Astrocyte (in vitro differentiated cells and primary cell): ENCODE measurements around the gene OR2V1. TPM values are rescaled to one million over a fixed set of nuclear protein-coding genes. Genes with fewer than 3 reads are reported as not detected.

Experiments
- DNase-seq: peaks from one replicate; pipeline ENCODE4 v3.0.0-alpha.2; 2010; ENCODE audit warnings: low read depth
- FAIRE-seq: peaks from 2 replicates; lab custom pipeline; 2011; peaks lifted over from hg19 to GRCh38; lab: Jason Lieb, UNC
- H2AFZ ChIP-seq: 2 replicates; pipeline ENCODE4 v1.6.0; 2012; ENCODE audit warnings: low read depth, low read length, inconsistent platforms
- H3K27ac ChIP-seq: 2 replicates; pipeline ENCODE4 v1.5.1; 2011; ENCODE audit warnings: low read depth, low read length, inconsistent platforms
- H3K27me3 ChIP-seq: 2 replicates; pipeline ENCODE4 v1.6.0; 2011; ENCODE audit warnings: low read length, inconsistent platforms; ENCODE audit not compliant: insufficient read depth
- H3K36me3 ChIP-seq: 2 replicates; pipeline ENCODE4 v1.5.1; 2011; ENCODE audit warnings: low read length, inconsistent platforms; ENCODE audit not compliant: insufficient read depth
- H3K4me1 ChIP-seq: 2 replicates; pipeline ENCODE4 v1.5.1; 2011; ENCODE audit warnings: low read length, inconsistent platforms; ENCODE audit not compliant: insufficient read depth
- H3K4me2 ChIP-seq: 2 replicates; pipeline ENCODE4 v1.6.0; 2012; ENCODE audit warnings: low read length, inconsistent platforms
- H3K4me3 ChIP-seq: 2 replicates; pipeline ENCODE4 v1.5.1; 2011; ENCODE audit warnings: low read depth, mild to moderate bottlenecking, low read length, inconsistent platforms; ENCODE audit not compliant: insufficient read depth
- H3K79me2 ChIP-seq: 2 replicates; pipeline ENCODE4 v1.6.0; 2012; ENCODE audit warnings: mild to moderate bottlenecking, low read length, inconsistent platforms; ENCODE audit not compliant: insufficient read depth
- H3K9ac ChIP-seq: 2 replicates; pipeline ENCODE4 v1.6.0; 2012; ENCODE audit warnings: mild to moderate bottlenecking, low read length, inconsistent platforms
- H3K9me3 ChIP-seq: 2 replicates; pipeline ENCODE4 v1.5.1; 2012; ENCODE audit warnings: low read depth, mild to moderate bottlenecking, low read length, inconsistent platforms; ENCODE audit not compliant: insufficient read depth
- H4K20me1 ChIP-seq: 2 replicates; pipeline ENCODE4 v1.6.0; 2012; ENCODE audit warnings: low read length, inconsistent platforms; ENCODE audit not compliant: insufficient read depth
- H3K27ac Mint-ChIP-seq: one replicate; pipeline ENCODE4 v1.8.0; 2021; ENCODE audit warnings: mild to moderate bottlenecking, mixed read lengths; ENCODE audit not compliant: unreplicated experiment
- H3K27me3 Mint-ChIP-seq: one replicate; pipeline ENCODE4 v1.8.0; 2021; ENCODE audit warnings: low read depth, mixed read lengths; ENCODE audit not compliant: unreplicated experiment
- H3K36me3 Mint-ChIP-seq: one replicate; pipeline ENCODE4 v1.8.0; 2021; ENCODE audit warnings: low read depth, mixed read lengths; ENCODE audit not compliant: unreplicated experiment
- H3K4me1 Mint-ChIP-seq: one replicate; pipeline ENCODE4 v1.8.0; 2021; ENCODE audit warnings: low read depth, mixed read lengths; ENCODE audit not compliant: unreplicated experiment
- H3K4me3 Mint-ChIP-seq: one replicate; pipeline ENCODE4 v1.8.0; 2021; ENCODE audit warnings: mild to moderate bottlenecking, moderate library complexity, mixed read lengths; ENCODE audit not compliant: unreplicated experiment
- H3K9me3 Mint-ChIP-seq: one replicate; pipeline ENCODE4 v1.8.0; 2021; ENCODE audit warnings: mild to moderate bottlenecking, mixed read lengths; ENCODE audit not compliant: unreplicated experiment
- EZH2 ChIP-seq: IDR thresholded peaks from 2 replicates; pipeline ENCODE4 v1.6.1; 2012; ENCODE audit warnings: mild to moderate bottlenecking, low read length, inconsistent platforms; ENCODE audit not compliant: insufficient read depth
- total RNA-seq: library from RNA; stranded (reverse); gene quantifications from 2 replicates; pipeline ENCODE4 v1.2.1, GENCODE V29; 2021
- TF ChIP-seq, protein P1 (sequence below): IDR thresholded peaks from 2 replicates; pipeline ENCODE4 v1.5.1; 2011; ENCODE audit warnings: low read depth, mild to moderate bottlenecking, inconsistent platforms, low read length, moderate library complexity; ENCODE audit not compliant: insufficient read depth

OR2V1 gene
- total RNA-seq, 1 donor from 2014 or later: not detected

DNA sequence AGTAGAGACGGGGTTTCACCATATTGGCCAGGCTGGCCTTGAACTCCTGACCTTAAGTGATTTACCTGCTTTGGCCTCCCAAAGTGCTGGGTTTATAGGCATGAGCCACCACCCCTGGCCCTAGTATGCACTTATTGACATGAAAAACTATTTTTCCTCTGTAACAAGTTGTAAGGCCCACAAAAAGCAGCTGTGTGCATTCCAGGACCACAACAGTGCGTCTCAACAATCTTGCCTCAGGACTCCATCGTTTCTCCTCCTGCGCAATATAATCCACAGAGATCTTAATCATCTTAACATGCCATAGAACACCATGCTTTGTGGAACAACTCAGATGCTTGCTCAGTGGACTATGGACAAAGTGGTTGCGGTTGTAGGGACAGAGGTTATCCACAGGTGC lies 10.2 kb downstream of the OR2V1 start:
- H4K20me1 ChIP-seq: no peaks in the 10 kb centered on the region
- TF ChIP-seq, protein P1, sequence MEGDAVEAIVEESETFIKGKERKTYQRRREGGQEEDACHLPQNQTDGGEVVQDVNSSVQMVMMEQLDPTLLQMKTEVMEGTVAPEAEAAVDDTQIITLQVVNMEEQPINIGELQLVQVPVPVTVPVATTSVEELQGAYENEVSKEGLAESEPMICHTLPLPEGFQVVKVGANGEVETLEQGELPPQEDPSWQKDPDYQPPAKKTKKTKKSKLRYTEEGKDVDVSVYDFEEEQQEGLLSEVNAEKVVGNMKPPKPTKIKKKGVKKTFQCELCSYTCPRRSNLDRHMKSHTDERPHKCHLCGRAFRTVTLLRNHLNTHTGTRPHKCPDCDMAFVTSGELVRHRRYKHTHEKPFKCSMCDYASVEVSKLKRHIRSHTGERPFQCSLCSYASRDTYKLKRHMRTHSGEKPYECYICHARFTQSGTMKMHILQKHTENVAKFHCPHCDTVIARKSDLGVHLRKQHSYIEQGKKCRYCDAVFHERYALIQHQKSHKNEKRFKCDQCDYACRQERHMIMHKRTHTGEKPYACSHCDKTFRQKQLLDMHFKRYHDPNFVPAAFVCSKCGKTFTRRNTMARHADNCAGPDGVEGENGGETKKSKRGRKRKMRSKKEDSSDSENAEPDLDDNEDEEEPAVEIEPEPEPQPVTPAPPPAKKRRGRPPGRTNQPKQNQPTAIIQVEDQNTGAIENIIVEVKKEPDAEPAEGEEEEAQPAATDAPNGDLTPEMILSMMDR: no peak
- TF ChIP-seq EZH2: no peak

DNA sequence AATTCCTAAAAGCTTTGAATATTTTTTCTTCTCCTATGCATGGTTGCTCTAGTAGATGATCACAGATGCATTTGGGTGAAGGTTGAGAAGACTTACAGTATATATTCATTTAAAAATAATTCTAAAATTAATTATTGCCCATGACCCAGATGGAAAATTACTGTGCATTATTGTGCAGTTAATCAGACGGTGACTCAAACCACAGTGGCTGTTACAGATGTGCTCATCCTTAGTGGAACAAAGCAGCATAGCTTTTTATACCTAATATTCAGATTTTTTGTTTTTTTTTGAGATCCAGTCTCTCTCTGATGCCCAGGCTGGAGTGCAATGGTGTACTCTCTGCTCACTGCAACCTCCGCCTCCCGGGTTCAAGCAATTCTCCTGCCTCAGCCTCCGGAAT lies 10.7 kb downstream of the OR2V1 start:
- H4K20me1 ChIP-seq: no peaks in the 10 kb centered on the region
- H3K4me3 Mint-ChIP-seq: no peak overlapping the region
- peak; percentile 16 for DNase-seq
- no peak overlapping the region for H3K9ac ChIP-seq
- no peak overlapping the region for H3K27ac ChIP-seq
- H3K79me2 ChIP-seq: no peaks in the 10 kb centered on the region
- peaks cover 10% of the 10 kb centered on the region for H3K9me3 Mint-ChIP-seq
- peaks cover 45% of the 10 kb centered on the region for H3K27me3 Mint-ChIP-seq
- no peaks in the 10 kb centered on the region for H3K4me1 Mint-ChIP-seq
- H3K4me3 ChIP-seq: no peak overlapping the region
- TF ChIP-seq EZH2: no peak
- TF ChIP-seq, protein P1: no peak
- peaks cover 8% of the 10 kb centered on the region for H3K27me3 ChIP-seq
- no peaks in the 10 kb centered on the region for H3K36me3 Mint-ChIP-seq
- no peak overlapping the region for H2AFZ ChIP-seq
- no peak overlapping the region for H3K4me2 ChIP-seq
- H3K9me3 ChIP-seq: no peaks in the 10 kb centered on the region
- H3K36me3 ChIP-seq: no peaks in the 10 kb centered on the region
- H3K27ac Mint-ChIP-seq: no peak overlapping the region
- no peak for FAIRE-seq
- no peaks in the 10 kb centered on the region for H3K4me1 ChIP-seq

More for the DNA sequence above, 10.2 kb downstream of the OR2V1 start:
- H3K9me3 ChIP-seq: no peaks in the 10 kb centered on the region
- H3K4me1 ChIP-seq: no peaks in the 10 kb centered on the region
- H3K4me2 ChIP-seq: no peak overlapping the region
- H3K36me3 ChIP-seq: no peaks in the 10 kb centered on the region
- DNase-seq (no peak), FAIRE-seq (no peak)
- no peak overlapping the region for H2AFZ ChIP-seq
- Mint-ChIP-seq H3K4me3 (no peak overlapping the region), H3K27ac (no peak overlapping the region), H3K9me3 (peaks cover 6% of the 10 kb centered on the region), H3K27me3 (peaks cover 41% of the 10 kb centered on the region), H3K36me3 (no peaks in the 10 kb centered on the region), H3K4me1 (no peaks in the 10 kb centered on the region)
- no peaks in the 10 kb centered on the region for H3K79me2 ChIP-seq
- no peak overlapping the region for H3K9ac ChIP-seq
- H3K27ac ChIP-seq: no peak overlapping the region
- peaks cover 4% of the 10 kb centered on the region for H3K27me3 ChIP-seq
- no peak overlapping the region for H3K4me3 ChIP-seq

GRCh38 chr5:181119105-181119504 lies 11.9 kb downstream of the OR2V1 start:
- Histone ChIP-seq H3K79me2 (no peaks in the 10 kb centered on the region), H3K4me1 (no peaks in the 10 kb centered on the region), H3K9me3 (no peaks in the 10 kb centered on the region), H3K36me3 (no peaks in the 10 kb centered on the region), H2AFZ (no peak overlapping the region), H3K27me3 (peaks cover 9% of the 10 kb centered on the region), H3K4me2 (no peak overlapping the region), H3K9ac (no peak overlapping the region), H3K4me3 (no peak overlapping the region), H4K20me1 (no peaks in the 10 kb centered on the region), H3K27ac (no peak overlapping the region)
- no peak for FAIRE-seq
- TF ChIP-seq, protein P1: no peak
- TF ChIP-seq EZH2: no peak
- H3K36me3 Mint-ChIP-seq: no peaks in the 10 kb centered on the region
- no peaks in the 10 kb centered on the region for H3K4me1 Mint-ChIP-seq
- H3K4me3 Mint-ChIP-seq: no peak overlapping the region
- DNase-seq: no peak
- no peak overlapping the region for H3K27ac Mint-ChIP-seq
- peaks cover 56% of the 10 kb centered on the region for H3K27me3 Mint-ChIP-seq
- H3K9me3 Mint-ChIP-seq: peaks cover 16% of the 10 kb centered on the region
